Erythroblast (primary cell): ENCODE measurements around the gene DNAI7.

Source experiments
- GATA1 ChIP-seq: IDR thresholded peaks from 2 replicates; pipeline ENCODE4 v1.6.1; 2011; ENCODE audit warnings: low read depth, mild to moderate bottlenecking, control low read depth, low read length, moderate library complexity
- POLR2A ChIP-seq: IDR thresholded peaks from 2 replicates; pipeline ENCODE4 v1.6.1; 2011; ENCODE audit warnings: mild to moderate bottlenecking, low read length

GRCh38 chr12:25186038-25186787, 8.7 kb downstream of the DNAI7 start:
- TF ChIP-seq POLR2A: no peak
- TF ChIP-seq GATA1: no peak
